CD4-positive, alpha-beta T cell treated with Interleukin-6 at 100 ng/mL for 8 hours (primary cell): Measurements from ENCODE around the gene FAM180A.
"Not testable (repeated sequence)": the region's sequence is repeated elsewhere in the genome, so short reads cannot be mapped to it uniquely, and the experiment has no call there.

Experiments
- DNase-seq: peaks from one replicate; pipeline ENCODE4 v3.0.0-alpha.2; 2020; ENCODE audit warnings: mixed read lengths, low spot score

FAM180A gene

GRCh38 chr7:135713836-135714470 is 34.7 kb downstream of the FAM180A start:
- no peak for DNase-seq

GRCh38 chr7:135712796-135713195 is 35.8 kb downstream of the FAM180A start:
- DNase-seq = no peak

GRCh38 chr7:135712182-135712782 is 36.3 kb downstream of the FAM180A start:
- no peak for DNase-seq

GRCh38 chr7:135711139-135711469 is 37.5 kb downstream of the FAM180A start:
- no peak for DNase-seq

- no peak for DNase-seq
Observed at GRCh38 chr7:135710417-135711138, 38.0 kb downstream of the FAM180A start.

GRCh38 chr7:135709508-135709907 is 39.1 kb downstream of the FAM180A start:
- DNase-seq = no peak

- DNase-seq = no peak
Observed at GRCh38 chr7:135708041-135708440, 40.6 kb downstream of the FAM180A start.

- no peak for DNase-seq
Observed at GRCh38 chr7:135707570-135707966, 41.0 kb downstream of the FAM180A start.

GRCh38 chr7:135706858-135707569 is 41.6 kb downstream of the FAM180A start:
- no peak for DNase-seq

GRCh38 chr7:135706038-135706742 is 42.4 kb downstream of the FAM180A start:
- DNase-seq = no peak

GRCh38 chr7:135704698-135705097 is 43.9 kb downstream of the FAM180A start:
- no peak for DNase-seq

GRCh38 chr7:135704074-135704473 is 44.5 kb downstream of the FAM180A start:
- DNase-seq = no peak

GRCh38 chr7:135697276-135698049 is 51.1 kb downstream of the FAM180A start:
- no peak for DNase-seq

- DNase-seq = no peak
Observed at GRCh38 chr7:135693558-135693957, 55.1 kb downstream of the FAM180A start.

- not testable (repeated sequence) for DNase-seq
Observed at GRCh38 chr7:135692606-135693005, 56.0 kb downstream of the FAM180A start.

- no peak for DNase-seq
Observed at GRCh38 chr7:135692055-135692454, 56.6 kb downstream of the FAM180A start.

- DNase-seq = no peak
Observed at GRCh38 chr7:135690566-135690965, 58.0 kb downstream of the FAM180A start.

GRCh38 chr7:135687466-135687865 is 61.1 kb downstream of the FAM180A start:
- no peak for DNase-seq

GRCh38 chr7:135685306-135686084 is 63.1 kb downstream of the FAM180A start:
- no peak for DNase-seq

- no peak for DNase-seq
Observed at GRCh38 chr7:135684699-135685098, 63.9 kb downstream of the FAM180A start.

GRCh38 chr7:135684136-135684535 is 64.5 kb downstream of the FAM180A start:
- DNase-seq = no peak
